WTC11 (cell line): ENCODE results near the gene GPR68.

Experiments
- CREM ChIP-seq: sonication (generic); formaldehyde crosslinking; IDR thresholded peaks from 2 replicates; pipeline ENCODE4 v1.8.1; 2022; ENCODE audit warnings: mild to moderate bottlenecking, missing genetic modification reagents, moderate library complexity
- FOXJ3 ChIP-seq: sonication (generic); formaldehyde crosslinking; IDR thresholded peaks from 2 replicates; pipeline ENCODE4 v1.9.0; 2021; ENCODE audit warnings: missing genetic modification reagents, mild to moderate bottlenecking, borderline replicate concordance
- TCF7 ChIP-seq: sonication (generic); formaldehyde crosslinking; IDR thresholded peaks from 2 replicates; pipeline ENCODE4 v1.8.0; 2022; ENCODE audit warnings: mild to moderate bottlenecking, low read depth, missing genetic modification reagents, moderate library complexity
- TF ChIP-seq, protein P1 (sequence below): fragments of 200-600 bp; IDR thresholded peaks from 2 replicates; pipeline ENCODE4 v1.8.0; 2022; ENCODE audit warnings: antibody characterized with exemption
- TF ChIP-seq, protein P2 (sequence below): sonication (generic); formaldehyde crosslinking; conservative IDR thresholded peaks from 2 replicates; pipeline ENCODE4 v1.8.1; 2022; ENCODE audit warnings: mild to moderate bottlenecking, missing genetic modification reagents
- TF ChIP-seq, protein P3 (sequence below): sonication (generic); formaldehyde crosslinking; IDR thresholded peaks from 2 replicates; pipeline ENCODE4 v1.8.0; 2022; ENCODE audit warnings: mild to moderate bottlenecking, missing genetic modification reagents

DNA sequence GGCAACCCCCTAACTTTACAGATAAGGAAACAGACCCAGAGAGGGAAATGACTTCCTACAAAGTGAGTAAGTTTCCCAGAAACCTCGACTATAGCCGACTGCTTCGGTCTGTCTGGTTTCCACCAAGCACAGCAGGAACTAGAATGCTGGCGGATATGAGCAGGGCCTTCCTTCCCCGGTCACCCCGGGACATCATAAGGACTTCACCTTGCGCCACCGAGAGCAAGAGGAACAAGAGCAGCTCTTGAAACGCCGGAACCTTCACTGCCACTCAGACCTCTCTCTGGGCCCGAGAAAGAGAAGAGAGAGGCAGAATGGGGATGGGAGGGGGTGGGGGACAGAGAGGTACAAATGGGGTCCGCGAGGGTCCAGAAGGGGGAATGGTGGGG lies 29.4 kb upstream of the GPR68 start:
- TF ChIP-seq, protein P1, sequence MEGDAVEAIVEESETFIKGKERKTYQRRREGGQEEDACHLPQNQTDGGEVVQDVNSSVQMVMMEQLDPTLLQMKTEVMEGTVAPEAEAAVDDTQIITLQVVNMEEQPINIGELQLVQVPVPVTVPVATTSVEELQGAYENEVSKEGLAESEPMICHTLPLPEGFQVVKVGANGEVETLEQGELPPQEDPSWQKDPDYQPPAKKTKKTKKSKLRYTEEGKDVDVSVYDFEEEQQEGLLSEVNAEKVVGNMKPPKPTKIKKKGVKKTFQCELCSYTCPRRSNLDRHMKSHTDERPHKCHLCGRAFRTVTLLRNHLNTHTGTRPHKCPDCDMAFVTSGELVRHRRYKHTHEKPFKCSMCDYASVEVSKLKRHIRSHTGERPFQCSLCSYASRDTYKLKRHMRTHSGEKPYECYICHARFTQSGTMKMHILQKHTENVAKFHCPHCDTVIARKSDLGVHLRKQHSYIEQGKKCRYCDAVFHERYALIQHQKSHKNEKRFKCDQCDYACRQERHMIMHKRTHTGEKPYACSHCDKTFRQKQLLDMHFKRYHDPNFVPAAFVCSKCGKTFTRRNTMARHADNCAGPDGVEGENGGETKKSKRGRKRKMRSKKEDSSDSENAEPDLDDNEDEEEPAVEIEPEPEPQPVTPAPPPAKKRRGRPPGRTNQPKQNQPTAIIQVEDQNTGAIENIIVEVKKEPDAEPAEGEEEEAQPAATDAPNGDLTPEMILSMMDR: no peak
- TF ChIP-seq, protein P2, sequence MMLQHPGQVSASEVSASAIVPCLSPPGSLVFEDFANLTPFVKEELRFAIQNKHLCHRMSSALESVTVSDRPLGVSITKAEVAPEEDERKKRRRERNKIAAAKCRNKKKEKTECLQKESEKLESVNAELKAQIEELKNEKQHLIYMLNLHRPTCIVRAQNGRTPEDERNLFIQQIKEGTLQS (CRISPR knock-in tag): no peak
- TF ChIP-seq, protein P3, sequence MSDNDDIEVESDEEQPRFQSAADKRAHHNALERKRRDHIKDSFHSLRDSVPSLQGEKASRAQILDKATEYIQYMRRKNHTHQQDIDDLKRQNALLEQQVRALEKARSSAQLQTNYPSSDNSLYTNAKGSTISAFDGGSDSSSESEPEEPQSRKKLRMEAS: no peak
- TF ChIP-seq TCF7 (CRISPR knock-in tag) (no peak), FOXJ3 (no peak), CREM (CRISPR knock-in tag) (no peak)
